Cardiac muscle cell (in vitro differentiated cells and primary cell): ENCODE measurements around the gene BEND6. TPM values are rescaled to one million over a fixed set of nuclear protein-coding genes. Genes with fewer than 3 reads are reported as not detected.

Experiments
- DNase-seq, 2 donors: peaks; one replicate each; pipeline versions ENCODE4 v3.0.0 to v3.0.0-alpha.2; 2010 to 2017; ENCODE audit warnings: low read depth in 1 of 2, low spot score in 1 of 2
- H3K27ac ChIP-seq: fragments of 200-600 bp; sonication (generic); 2 replicates; pipeline ENCODE4 v1.5.1; 2016
- H3K27me3 ChIP-seq: fragments of 200-600 bp; sonication (generic); 2 replicates; pipeline ENCODE4 v1.6.0; 2016; ENCODE audit warnings: control low read depth
- H3K36me3 ChIP-seq: fragments of 200-600 bp; sonication (generic); 2 replicates; pipeline ENCODE4 v1.5.1; 2016; ENCODE audit warnings: control low read depth
- H3K4me1 ChIP-seq: fragments of 200-600 bp; sonication (generic); 2 replicates; pipeline ENCODE4 v1.8.1; 2017; ENCODE audit warnings: low read depth, mild to moderate bottlenecking, mixed run types
- H3K4me3 ChIP-seq: fragments of 200-600 bp; sonication (generic); 2 replicates; pipeline ENCODE4 v1.5.1; 2016; ENCODE audit warnings: mild to moderate bottlenecking
- H3K9me3 ChIP-seq: fragments of 200-600 bp; sonication (generic); 2 replicates; pipeline ENCODE4 v1.5.1; 2017; ENCODE audit warnings: low read depth, mild to moderate bottlenecking, control low read depth
- polyA plus RNA-seq: library from polyadenylated mRNA; unstranded; fragments of >200 nt; fragmentation: Nextera tagmentation; extraction: Ambion mirVana; gene quantifications from 2 replicates; pipeline ENCODE4 v1.2.1, GENCODE V29; 2016
- total RNA-seq: library from RNA; depleted of rRNA; stranded (reverse); fragments of >200 nt; gene quantifications from 2 replicates; pipeline ENCODE4 v1.2.3, GENCODE V29; 2016
- TF ChIP-seq, protein P1 (sequence below): IDR thresholded peaks from 2 replicates; pipeline ENCODE4 v1.5.1; 2012; ENCODE audit warnings: low read depth, mild to moderate bottlenecking, low read length

The BEND6 gene
- total and polyA plus RNA-seq, 2 experiments from 2014 or later, result 0.09 to 0.84 TPM

DNA sequence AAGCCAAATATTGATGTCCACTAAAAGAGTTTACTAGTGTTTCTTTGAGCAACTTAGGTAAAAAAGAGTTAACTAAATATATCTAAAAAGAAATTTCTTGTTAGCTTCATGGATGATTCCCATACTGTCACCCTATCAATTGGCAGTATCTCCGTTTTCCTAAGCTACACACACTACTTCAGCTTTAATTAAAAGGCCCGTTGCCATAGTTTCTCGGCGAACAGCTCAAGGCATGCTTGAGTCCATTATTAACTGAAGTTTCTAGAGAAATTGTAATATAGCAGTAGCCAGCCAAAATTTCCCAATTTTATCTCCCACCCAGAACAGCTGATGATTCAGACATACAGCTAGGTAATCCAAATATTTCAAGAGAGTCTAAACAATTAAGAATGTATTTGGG is 20.0 kb upstream of the BEND6 start:
- no peak for DNase-seq
- Histone ChIP-seq H3K27ac (no peak overlapping the region), H3K36me3 (no peaks in the 10 kb centered on the region), H3K4me3 (no peak overlapping the region), H3K4me1 (no peaks in the 10 kb centered on the region), H3K27me3 (no peaks in the 10 kb centered on the region), H3K9me3 (no peaks in the 10 kb centered on the region)
- TF ChIP-seq, protein P1, sequence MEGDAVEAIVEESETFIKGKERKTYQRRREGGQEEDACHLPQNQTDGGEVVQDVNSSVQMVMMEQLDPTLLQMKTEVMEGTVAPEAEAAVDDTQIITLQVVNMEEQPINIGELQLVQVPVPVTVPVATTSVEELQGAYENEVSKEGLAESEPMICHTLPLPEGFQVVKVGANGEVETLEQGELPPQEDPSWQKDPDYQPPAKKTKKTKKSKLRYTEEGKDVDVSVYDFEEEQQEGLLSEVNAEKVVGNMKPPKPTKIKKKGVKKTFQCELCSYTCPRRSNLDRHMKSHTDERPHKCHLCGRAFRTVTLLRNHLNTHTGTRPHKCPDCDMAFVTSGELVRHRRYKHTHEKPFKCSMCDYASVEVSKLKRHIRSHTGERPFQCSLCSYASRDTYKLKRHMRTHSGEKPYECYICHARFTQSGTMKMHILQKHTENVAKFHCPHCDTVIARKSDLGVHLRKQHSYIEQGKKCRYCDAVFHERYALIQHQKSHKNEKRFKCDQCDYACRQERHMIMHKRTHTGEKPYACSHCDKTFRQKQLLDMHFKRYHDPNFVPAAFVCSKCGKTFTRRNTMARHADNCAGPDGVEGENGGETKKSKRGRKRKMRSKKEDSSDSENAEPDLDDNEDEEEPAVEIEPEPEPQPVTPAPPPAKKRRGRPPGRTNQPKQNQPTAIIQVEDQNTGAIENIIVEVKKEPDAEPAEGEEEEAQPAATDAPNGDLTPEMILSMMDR, result no peak

DNA sequence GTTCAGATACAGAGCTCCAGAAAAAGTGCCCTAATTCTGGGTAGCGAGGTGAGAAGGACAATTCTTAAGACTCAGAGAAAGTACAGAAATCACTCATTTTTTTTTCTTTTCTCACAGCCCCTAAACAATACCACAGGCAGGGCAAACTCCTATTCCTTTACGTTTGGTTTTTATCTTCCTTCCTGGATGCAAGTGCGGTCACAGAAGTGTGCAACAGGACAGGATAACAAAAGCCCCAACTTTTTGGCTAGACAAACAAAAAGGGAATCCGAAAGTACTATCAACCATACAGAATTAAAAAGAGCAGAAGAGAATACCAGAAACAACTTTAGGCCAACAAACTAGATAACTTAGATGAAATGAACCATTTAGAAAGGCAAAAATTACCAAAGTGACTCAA is 18.4 kb upstream of the BEND6 start:
- TF ChIP-seq, protein P1, result no peak
- Histone ChIP-seq H3K27ac (no peak overlapping the region), H3K27me3 (no peaks in the 10 kb centered on the region), H3K36me3 (no peaks in the 10 kb centered on the region), H3K4me3 (no peak overlapping the region), H3K9me3 (no peaks in the 10 kb centered on the region), H3K4me1 (no peaks in the 10 kb centered on the region)
- no peak for DNase-seq

GRCh38 chr6:56938649-56939191 is 16.2 kb upstream of the BEND6 start:
- TF ChIP-seq, protein P1, result no peak
- no peaks in the 10 kb centered on the region for H3K36me3 ChIP-seq
- peak in 1 of 2 donors; percentile 92 for DNase-seq
- H3K27ac ChIP-seq, result no peak overlapping the region
- H3K4me1 ChIP-seq, result no peaks in the 10 kb centered on the region
- H3K9me3 ChIP-seq, result no peaks in the 10 kb centered on the region
- no peaks in the 10 kb centered on the region for H3K27me3 ChIP-seq
- no peak overlapping the region for H3K4me3 ChIP-seq

- TF ChIP-seq, protein P1, result no peak
- no peak overlapping the region for H3K4me3 ChIP-seq
- H3K27ac ChIP-seq, result no peak overlapping the region
- H3K9me3 ChIP-seq, result no peaks in the 10 kb centered on the region
- no peaks in the 10 kb centered on the region for H3K4me1 ChIP-seq
- no peaks in the 10 kb centered on the region for H3K36me3 ChIP-seq
- H3K27me3 ChIP-seq, result no peaks in the 10 kb centered on the region
- DNase-seq, result no peak
These were observed 14.4 kb upstream of the BEND6 start for GRCh38 chr6:56940463-56940862.

DNA sequence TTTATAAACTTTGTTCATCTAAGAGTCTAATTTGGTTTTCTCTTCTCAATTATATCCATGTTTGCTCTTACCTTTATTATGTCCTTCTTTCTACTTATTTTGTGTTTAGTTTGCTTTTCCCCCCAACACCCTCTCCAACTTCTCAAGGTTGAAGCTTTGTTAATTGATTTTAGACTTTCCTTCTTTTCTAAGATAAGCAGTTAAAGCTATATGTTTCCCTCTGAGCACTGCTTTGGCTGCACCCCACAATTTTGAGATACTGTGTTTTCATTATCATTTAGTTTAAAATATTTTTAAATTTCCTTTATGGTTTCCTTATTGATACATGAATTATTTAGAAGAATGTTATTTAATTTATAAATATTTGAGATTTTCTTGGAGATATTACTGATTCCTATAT is 13.9 kb upstream of the BEND6 start:
- no peak for DNase-seq
- H3K27me3 ChIP-seq, result no peaks in the 10 kb centered on the region
- H3K4me3 ChIP-seq, result no peak overlapping the region
- no peaks in the 10 kb centered on the region for H3K9me3 ChIP-seq
- no peak overlapping the region for H3K27ac ChIP-seq
- TF ChIP-seq, protein P1, result no peak
- H3K36me3 ChIP-seq, result no peaks in the 10 kb centered on the region
- no peaks in the 10 kb centered on the region for H3K4me1 ChIP-seq

DNA sequence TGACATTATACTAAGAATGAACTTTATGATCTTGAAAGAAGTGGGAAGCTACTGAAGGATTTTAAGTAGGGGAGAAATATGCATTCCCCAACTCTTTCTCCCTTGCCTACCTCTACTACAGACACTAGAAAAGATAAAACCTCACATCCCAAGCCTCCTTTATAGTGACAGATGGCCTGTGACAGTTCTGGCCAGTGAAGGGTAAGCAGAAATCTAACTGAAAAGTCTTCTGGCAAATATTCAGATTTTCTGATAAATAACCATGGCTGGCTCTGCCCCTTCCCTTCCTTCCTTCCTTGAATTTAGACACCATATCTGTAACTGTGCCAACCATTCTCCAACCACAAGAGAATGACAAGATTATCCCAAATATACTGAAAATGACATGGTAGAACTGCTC is 10.2 kb upstream of the BEND6 start:
- H3K9me3 ChIP-seq, result no peaks in the 10 kb centered on the region
- no peak overlapping the region for H3K27ac ChIP-seq
- H3K4me1 ChIP-seq, result no peaks in the 10 kb centered on the region
- H3K36me3 ChIP-seq, result no peaks in the 10 kb centered on the region
- H3K4me3 ChIP-seq, result no peak overlapping the region
- DNase-seq, result no peak
- TF ChIP-seq, protein P1, result no peak
- no peaks in the 10 kb centered on the region for H3K27me3 ChIP-seq
